CD4-positive, alpha-beta T cell treated with Interleukin-15 for 4 hours (primary cell): ENCODE data around the gene NHLRC3.
"Not testable (repeated sequence)": the region's sequence is repeated elsewhere in the genome, so short reads cannot be mapped to it uniquely, and the experiment has no call there.

Experiments used
- DNase-seq: peaks from one replicate; pipeline ENCODE4 v3.0.0-alpha.2; 2020; ENCODE audit warnings: low spot score

NHLRC3 gene

DNA sequence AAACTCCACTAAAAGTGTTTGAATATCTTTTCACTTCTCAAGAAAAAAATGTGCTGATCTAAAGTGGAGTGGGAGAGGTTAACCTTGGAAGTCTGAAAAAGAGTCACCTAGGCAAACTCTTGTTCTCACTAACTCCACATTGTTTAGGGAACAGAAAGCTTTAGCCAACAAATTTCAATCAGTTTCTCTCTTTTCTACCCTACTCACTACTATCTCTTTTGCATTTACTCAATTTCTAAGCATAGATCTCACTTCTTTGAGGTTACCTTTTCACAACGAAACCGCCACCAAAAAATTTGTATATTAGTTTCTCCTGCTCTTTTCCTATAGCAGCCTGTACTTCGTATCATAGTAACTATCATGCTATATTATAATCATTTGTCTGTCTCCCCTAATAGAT, 6.3 kb downstream of the NHLRC3 start:
- no peak for DNase-seq

DNA sequence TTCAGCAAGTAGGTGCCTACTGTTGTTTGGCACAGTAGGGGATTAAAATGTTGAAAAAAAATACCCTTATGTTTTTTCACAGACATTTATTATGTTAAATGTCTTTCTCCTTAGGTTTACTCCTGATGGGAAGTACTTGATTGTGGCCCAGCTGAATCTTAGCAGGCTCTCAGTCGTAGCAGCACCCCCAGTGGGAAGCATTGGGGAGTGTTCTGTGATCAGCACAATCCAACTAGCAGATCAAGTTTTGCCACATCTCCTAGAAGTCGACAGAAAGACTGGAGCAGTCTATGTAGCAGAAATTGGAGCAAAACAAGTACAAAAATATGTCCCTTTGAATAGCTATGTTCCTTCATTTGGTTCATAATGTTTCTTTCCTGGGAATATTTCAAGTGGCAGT, 9.3 kb downstream of the NHLRC3 start:
- DNase-seq, result no peak

DNA sequence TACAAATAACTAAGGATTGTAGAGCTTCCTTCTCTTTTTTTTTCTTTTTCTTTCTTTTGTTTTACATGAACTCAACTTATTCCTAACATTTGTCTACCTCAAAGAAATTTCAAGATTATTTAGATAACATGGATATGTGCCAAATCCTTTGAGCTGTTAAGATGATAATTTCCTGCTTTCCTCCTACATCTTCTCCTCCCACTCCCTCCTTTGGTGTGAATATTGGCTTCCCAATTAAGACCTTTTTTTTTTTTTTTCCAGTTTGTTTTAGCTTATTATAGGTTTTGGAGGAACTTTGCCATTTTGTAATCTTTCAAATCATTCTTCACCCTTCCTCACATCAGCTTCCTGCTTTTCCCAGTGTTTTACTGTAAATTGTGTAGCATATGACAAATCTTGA, 10.6 kb downstream of the NHLRC3 start:
- DNase-seq, result no peak

- DNase-seq, result no peak
Measured at GRCh38 chr13:39049274-39049673, 11.0 kb downstream of the NHLRC3 start.

GRCh38 chr13:39051157-39051556, 12.9 kb downstream of the NHLRC3 start:
- DNase-seq, result peak; percentile 14

GRCh38 chr13:39052944-39053343, 14.7 kb downstream of the NHLRC3 start:
- no peak for DNase-seq

- DNase-seq, result no peak
Measured at GRCh38 chr13:39054112-39054511, 15.9 kb downstream of the NHLRC3 start.

- DNase-seq, result no peak
Measured at GRCh38 chr13:39056018-39056417, 17.8 kb downstream of the NHLRC3 start.

GRCh38 chr13:39058040-39058439, 19.8 kb downstream of the NHLRC3 start:
- no peak for DNase-seq

GRCh38 chr13:39062004-39062403, 23.7 kb downstream of the NHLRC3 start:
- no peak for DNase-seq

GRCh38 chr13:39072842-39073241, 34.6 kb downstream of the NHLRC3 start:
- no peak for DNase-seq

GRCh38 chr13:39073983-39074382, 35.7 kb downstream of the NHLRC3 start:
- no peak for DNase-seq

DNA sequence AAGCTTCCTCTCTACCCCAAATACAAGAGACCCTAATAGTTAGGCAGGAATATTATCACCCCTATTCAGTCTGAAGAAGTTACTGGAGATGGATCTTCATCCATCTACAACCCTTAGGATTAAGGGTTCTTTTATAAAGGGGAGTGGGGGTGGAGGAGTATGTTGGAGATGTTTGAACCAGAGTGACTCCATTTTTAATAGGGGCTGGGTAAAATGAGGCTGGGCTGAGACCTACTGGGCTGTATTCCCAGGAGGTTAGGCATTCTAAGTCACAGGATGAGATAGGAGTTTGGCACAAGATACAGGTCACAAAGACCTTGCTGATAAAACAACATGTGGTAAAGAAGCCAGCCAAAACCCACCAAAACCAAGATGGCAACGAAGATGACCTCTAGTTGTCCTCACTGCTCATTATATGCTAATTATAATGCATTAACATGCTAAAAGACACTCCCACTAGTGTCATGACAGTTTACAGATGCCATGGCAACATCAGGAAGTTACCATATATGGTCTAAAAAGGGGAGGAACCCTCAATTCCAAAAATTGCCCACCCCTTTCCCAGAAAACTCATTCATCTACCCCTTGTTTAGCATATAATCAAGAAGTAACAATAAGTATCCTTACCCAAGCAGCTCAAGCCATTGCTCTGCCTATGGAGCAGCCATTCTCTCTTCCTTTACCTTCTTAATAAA, 48.1 kb downstream of the NHLRC3 start:
- not testable (repeated sequence) for DNase-seq

DNA sequence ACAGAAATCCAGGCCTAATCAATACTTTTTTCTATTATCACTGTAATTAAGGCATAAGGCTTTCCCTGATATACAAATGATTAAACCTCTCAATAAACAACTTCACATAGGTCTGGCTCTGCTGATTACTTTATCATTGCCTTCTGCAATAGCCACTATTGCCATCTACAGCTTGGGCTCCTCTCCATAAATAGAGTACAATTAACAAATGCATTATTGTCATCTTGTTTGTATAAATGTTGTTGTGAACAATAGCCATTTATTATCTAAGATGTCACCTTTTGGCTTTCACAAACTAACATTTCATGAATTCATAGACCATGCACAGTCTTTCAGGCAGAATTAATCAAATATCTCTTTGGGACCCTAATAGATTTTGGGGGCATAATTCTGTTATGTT, 53.3 kb downstream of the NHLRC3 start:
- no peak for DNase-seq

GRCh38 chr13:39095500-39095899, 57.2 kb downstream of the NHLRC3 start:
- DNase-seq, result no peak

GRCh38 chr13:39099231-39099630, 61.0 kb downstream of the NHLRC3 start:
- DNase-seq, result no peak
